ENCODE measurements around the gene OCEL1.

DNA sequence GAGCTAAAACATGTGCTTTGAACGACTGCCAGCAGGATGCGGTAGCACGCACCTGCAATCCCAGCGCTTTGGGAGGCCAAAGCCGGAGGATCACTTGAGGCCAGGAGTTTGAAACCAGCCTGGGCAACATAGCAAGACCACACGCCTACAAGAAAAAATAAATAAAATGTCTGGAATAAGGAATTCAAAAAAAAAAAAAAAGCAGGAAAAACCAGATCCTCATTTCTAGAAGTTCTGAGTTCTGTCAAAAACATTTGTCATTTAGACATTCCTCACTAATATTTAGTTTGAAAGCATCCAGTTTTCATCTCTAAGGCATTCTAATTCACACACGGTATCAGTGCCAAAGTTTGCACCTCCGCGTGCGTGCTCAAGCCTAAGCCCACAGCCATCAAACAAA, 47.7 kb upstream of the OCEL1 start:
- no peak for TF ChIP-seq ZNF274 (IDR thresholded peaks at IDR 0.05; ENCODE audit: low read depth, low read length)
- no peak for TF ChIP-seq YY1 (IDR thresholded peaks at IDR 0.05; ENCODE audit: insufficient read depth, insufficient read length)
